H9 (cell line): Measurements from ENCODE around the gene COL8A2. TPM values are rescaled to one million over a fixed set of nuclear protein-coding genes. Genes with fewer than 3 reads are reported as not detected.
A peak's percentile ranks its signal among the peaks of the same experiment; 100 is the strongest.

Experiments
- DNase-seq: peaks from one replicate; pipeline ENCODE4 v3.0.0-alpha.2; 2017
- H2AFZ ChIP-seq: one replicate; pipeline ENCODE4 v1.6.1; 2013; ENCODE audit warnings: mild to moderate bottlenecking, low read length, control low read depth, moderate library complexity
- H2AK5ac ChIP-seq: 2 replicates; pipeline ENCODE4 v1.6.1; 2013; ENCODE audit warnings: low read length, control low read depth, mixed read lengths; ENCODE audit not compliant: insufficient read length
- H2BK120ac ChIP-seq: one replicate; pipeline ENCODE4 v1.6.1; 2013; ENCODE audit warnings: low read depth, mild to moderate bottlenecking, low read length, control low read depth, inconsistent platforms; ENCODE audit not compliant: poor library complexity, severe bottlenecking
- H2BK12ac ChIP-seq: 2 replicates; pipeline ENCODE4 v1.6.1; 2013; ENCODE audit warnings: low read length, control low read depth, mixed read lengths, low read depth; ENCODE audit not compliant: insufficient read length
- H2BK15ac ChIP-seq: 2 replicates; pipeline ENCODE4 v1.6.1; 2013; ENCODE audit warnings: low read depth, low read length, control low read depth
- H2BK20ac ChIP-seq: one replicate; pipeline ENCODE4 v1.6.1; 2013; ENCODE audit warnings: low read depth, mild to moderate bottlenecking, low read length, control low read depth, inconsistent platforms; ENCODE audit not compliant: poor library complexity, severe bottlenecking
- H2BK5ac ChIP-seq: 2 replicates; pipeline ENCODE4 v1.6.1; 2013; ENCODE audit warnings: low read length, control low read depth, mixed read lengths; ENCODE audit not compliant: insufficient read length
- H3K14ac ChIP-seq: 2 replicates; pipeline ENCODE4 v1.6.1; 2013; ENCODE audit warnings: low read length, control low read depth; ENCODE audit not compliant: insufficient read depth
- H3K18ac ChIP-seq: 2 replicates; pipeline ENCODE4 v1.6.1; 2013; ENCODE audit warnings: low read depth, mild to moderate bottlenecking, mixed read lengths, low read length, control low read depth; ENCODE audit not compliant: insufficient read length
- H3K23ac ChIP-seq: 2 replicates; pipeline ENCODE4 v1.6.1; 2013; ENCODE audit warnings: low read length, control low read depth, mixed read lengths, low read depth; ENCODE audit not compliant: insufficient read length
- H3K23me2 ChIP-seq: 2 replicates; pipeline ENCODE4 v1.6.1; 2013; ENCODE audit warnings: low read depth, mild to moderate bottlenecking, mixed read lengths, low read length, control low read depth; ENCODE audit not compliant: insufficient read length, poor library complexity, severe bottlenecking
- H3K27ac ChIP-seq: 2 replicates; pipeline ENCODE4 v1.5.1; 2013; ENCODE audit warnings: low read length, control low read depth, mixed read lengths, low read depth; ENCODE audit not compliant: insufficient read length
- H3K27me3 ChIP-seq: 2 replicates; pipeline ENCODE4 v1.6.1; 2013; ENCODE audit warnings: low read length, control low read depth, inconsistent platforms; ENCODE audit not compliant: insufficient read depth
- H3K4ac ChIP-seq: 2 replicates; pipeline ENCODE4 v1.6.1; 2013; ENCODE audit warnings: low read depth, mild to moderate bottlenecking, control low read depth, inconsistent platforms, low read length, moderate library complexity
- H3K4me1 ChIP-seq: 2 replicates; pipeline ENCODE4 v1.6.1; 2013; ENCODE audit warnings: low read length, control low read depth, inconsistent platforms; ENCODE audit not compliant: insufficient read depth
- H3K4me2 ChIP-seq: 2 replicates; pipeline ENCODE4 v1.6.1; 2013; ENCODE audit warnings: low read length, control low read depth, mixed read lengths; ENCODE audit not compliant: insufficient read length, insufficient read depth
- H3K56ac ChIP-seq: 2 replicates; pipeline ENCODE4 v1.6.1; 2013; ENCODE audit warnings: low read depth, mild to moderate bottlenecking, mixed read lengths, low read length, control low read depth; ENCODE audit not compliant: insufficient read length
- H3K79me1 ChIP-seq: 2 replicates; pipeline ENCODE4 v1.6.1; 2013; ENCODE audit warnings: low read depth, mild to moderate bottlenecking, moderate library complexity, low read length, control low read depth, inconsistent platforms; ENCODE audit not compliant: insufficient read depth, poor library complexity, severe bottlenecking
- H3K79me2 ChIP-seq: 2 replicates; pipeline ENCODE4 v1.6.1; 2013; ENCODE audit warnings: low read length, control low read depth, inconsistent platforms; ENCODE audit not compliant: insufficient read depth
- H3K9ac ChIP-seq: 2 replicates; pipeline ENCODE4 v1.6.1; 2013; ENCODE audit warnings: low read length, control low read depth, mixed read lengths; ENCODE audit not compliant: insufficient read length; ENCODE audit errors: extremely low read depth
- H3K9me3 ChIP-seq: one replicate; pipeline ENCODE4 v1.6.1; 2013; ENCODE audit warnings: low read depth, low read length, inconsistent platforms; ENCODE audit not compliant: control insufficient read depth
- H3T11ph ChIP-seq: one replicate; pipeline ENCODE4 v1.6.1; 2013; ENCODE audit warnings: mild to moderate bottlenecking, low read length, control low read depth, inconsistent platforms
- H4K20me1 ChIP-seq: one replicate; pipeline ENCODE4 v1.6.1; 2013; ENCODE audit not compliant: control insufficient read depth, insufficient read length, insufficient read depth
- H4K5ac ChIP-seq: 2 replicates; pipeline ENCODE4 v1.6.1; 2013; ENCODE audit warnings: low read depth, mild to moderate bottlenecking, mixed read lengths, low read length, control low read depth; ENCODE audit not compliant: insufficient read length
- H4K8ac ChIP-seq: replicated peaks from 2 replicates; pipeline ENCODE4 v1.6.1; 2013; ENCODE audit warnings: low read length, control low read depth, mixed read lengths, low read depth; ENCODE audit not compliant: insufficient read length
- H4K91ac ChIP-seq: 2 replicates; pipeline ENCODE4 v1.6.1; 2013; ENCODE audit warnings: low read depth, mild to moderate bottlenecking, moderate library complexity, mixed read lengths, low read length, control low read depth; ENCODE audit not compliant: insufficient read length
- H3K27ac Mint-ChIP-seq, 3 experiments: 2 replicates in 2 of 3; 3 replicates in 1 of 3; pipeline ENCODE4 v1.8.0; 2020 to 2021; ENCODE audit warnings: mixed read lengths in 3 of 3, mild to moderate bottlenecking in 1 of 3, moderate library complexity in 1 of 3
- H3K27me3 Mint-ChIP-seq: 2 replicates; pipeline ENCODE4 v1.8.0; 2021; ENCODE audit warnings: low read depth, mild to moderate bottlenecking, moderate library complexity, mixed read lengths
- H3K36me3 Mint-ChIP-seq, 3 experiments: 2 replicates in 2 of 3; 3 replicates in 1 of 3; pipeline ENCODE4 v1.8.0; 2020 to 2021; ENCODE audit warnings: low read depth in 3 of 3, mixed read lengths in 3 of 3; ENCODE audit not compliant: insufficient read depth in 1 of 3
- H3K4me1 Mint-ChIP-seq, 2 experiments: 2 replicates each; pipeline ENCODE4 v1.8.0; 2020; ENCODE audit warnings: mixed read lengths in 2 of 2
- H3K4me3 Mint-ChIP-seq, 2 experiments: 2 replicates in 1 of 2; 3 replicates in 1 of 2; pipeline ENCODE4 v1.8.0; 2020 to 2021; ENCODE audit warnings: mild to moderate bottlenecking in 2 of 2, mixed read lengths in 2 of 2, moderate library complexity in 1 of 2
- H3K9me3 Mint-ChIP-seq, 2 experiments: 2 replicates in 1 of 2; 3 replicates in 1 of 2; pipeline ENCODE4 v1.8.0; 2020; ENCODE audit warnings: mild to moderate bottlenecking in 2 of 2, mixed read lengths in 2 of 2, moderate library complexity in 1 of 2
- WGBS: extraction: QIAGEN DNeasy Blood & Tissue Kit; methylation state at CpG from one replicate; pipeline ENCODE4 v1.1.7; 2013; ENCODE audit warnings: missing lambda C conversion rate, low lambda C conversion rate, mixed read lengths; ENCODE audit not compliant: insufficient read length; ENCODE audit errors: extremely low coverage; 5-methylcytosine and 5-hydroxymethylcytosine counted together
- total RNA-seq: library from RNA; stranded (reverse); gene quantifications from 2 replicates; pipeline ENCODE4 v1.2.1, GENCODE V29; 2021
- TF ChIP-seq, protein P1 (sequence below): fragments of 200-600 bp; sonication (generic); conservative IDR thresholded peaks from 3 replicates; pipeline ENCODE4 v1.8.0; 2021; ENCODE audit warnings: antibody characterized with exemption, mild to moderate bottlenecking

The COL8A2 gene
- total RNA-seq, 1 experiment from 2014 or later, result 1.5 TPM

- TF ChIP-seq, protein P1, sequence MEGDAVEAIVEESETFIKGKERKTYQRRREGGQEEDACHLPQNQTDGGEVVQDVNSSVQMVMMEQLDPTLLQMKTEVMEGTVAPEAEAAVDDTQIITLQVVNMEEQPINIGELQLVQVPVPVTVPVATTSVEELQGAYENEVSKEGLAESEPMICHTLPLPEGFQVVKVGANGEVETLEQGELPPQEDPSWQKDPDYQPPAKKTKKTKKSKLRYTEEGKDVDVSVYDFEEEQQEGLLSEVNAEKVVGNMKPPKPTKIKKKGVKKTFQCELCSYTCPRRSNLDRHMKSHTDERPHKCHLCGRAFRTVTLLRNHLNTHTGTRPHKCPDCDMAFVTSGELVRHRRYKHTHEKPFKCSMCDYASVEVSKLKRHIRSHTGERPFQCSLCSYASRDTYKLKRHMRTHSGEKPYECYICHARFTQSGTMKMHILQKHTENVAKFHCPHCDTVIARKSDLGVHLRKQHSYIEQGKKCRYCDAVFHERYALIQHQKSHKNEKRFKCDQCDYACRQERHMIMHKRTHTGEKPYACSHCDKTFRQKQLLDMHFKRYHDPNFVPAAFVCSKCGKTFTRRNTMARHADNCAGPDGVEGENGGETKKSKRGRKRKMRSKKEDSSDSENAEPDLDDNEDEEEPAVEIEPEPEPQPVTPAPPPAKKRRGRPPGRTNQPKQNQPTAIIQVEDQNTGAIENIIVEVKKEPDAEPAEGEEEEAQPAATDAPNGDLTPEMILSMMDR, result no peak
- Histone ChIP-seq H2AFZ (no peak overlapping the region), H2AK5ac (no peak overlapping the region), H4K5ac (no peak overlapping the region), H3K79me1 (peaks cover 4% of the 10 kb centered on the region), H3K9ac (no peak overlapping the region), H3K56ac (no peak overlapping the region), H3K4me2 (peak overlapping the region; percentile 69), H3K27me3 (peaks cover 24% of the 10 kb centered on the region; the same call in 1 of the 2 replicates), H2BK15ac (no peak overlapping the region), H2BK20ac (no peak overlapping the region), H3K23me2 (peaks cover 19% of the 10 kb centered on the region), H3K79me2 (peaks cover 9% of the 10 kb centered on the region; the same call in 1 of the 2 replicates), H3K27ac (no peak overlapping the region), H2BK5ac (no peak overlapping the region), H3K4ac (no peak overlapping the region), H2BK12ac (no peak overlapping the region), H3K18ac (no peak overlapping the region), H3K14ac (no peak overlapping the region), H3T11ph (no peak overlapping the region), H2BK120ac (no peak overlapping the region), H4K8ac (no peak overlapping the region), H3K9me3 (no peaks in the 10 kb centered on the region), H4K20me1 (no peaks in the 10 kb centered on the region), H3K23ac (no peak overlapping the region), H4K91ac (no peak overlapping the region), H3K4me1 (peaks cover 3% of the 10 kb centered on the region; the same call in 1 of the 2 replicates)
- peak overlapping the region; percentile 81 to 82 for H3K4me3 Mint-ChIP-seq
- H3K9me3 Mint-ChIP-seq, result no peaks in the 10 kb centered on the region
- H3K4me1 Mint-ChIP-seq, result peaks cover 43 to 49% of the 10 kb centered on the region in 2 experiments
- peaks cover 38% of the 10 kb centered on the region for H3K27me3 Mint-ChIP-seq
- WGBS, result no CpG with 5 or more reads among the region's 6 CpGs
- peak overlapping the region in 1 of 3 experiments; percentile 79; a peak in 1 of 7 replicates for H3K27ac Mint-ChIP-seq
- peak; percentile 51 for DNase-seq
- H3K36me3 Mint-ChIP-seq, result peaks cover 0 to 3% (median 0%) of the 10 kb centered on the region in 3 experiments; a peak in 1 of 7 replicates
These were observed 29.9 kb upstream of the COL8A2 start for GRCh38 chr1:36154765-36155407.
